ENCODE data around the gene FAM25A.

- TF ChIP-seq CTCF (IDR thresholded peaks at IDR 0.05) (no peak), POLR2A (IDR thresholded peaks at IDR 0.05) (no peak)
Observed at GRCh38 chr10:86979977-86980448, 40.1 kb upstream of the FAM25A start.

All from esophagus squamous epithelium (tissue), 4 donors.